GM11168 (cell line): ENCODE results near the gene CALCR.
"Not testable (repeated sequence)": the region's sequence is repeated elsewhere in the genome, so short reads cannot be mapped to it uniquely, and the experiment has no call there.

Source experiments
- in situ Hi-C: fragments of 300-500 bp; cut with MboI; formaldehyde crosslinking; loops from one replicate; pipeline ENCODE4 v1.12.0; 2022; ENCODE audit warnings: low sequenced_read_pairs; ENCODE audit not compliant: unreplicated experiment

CALCR gene

DNA sequence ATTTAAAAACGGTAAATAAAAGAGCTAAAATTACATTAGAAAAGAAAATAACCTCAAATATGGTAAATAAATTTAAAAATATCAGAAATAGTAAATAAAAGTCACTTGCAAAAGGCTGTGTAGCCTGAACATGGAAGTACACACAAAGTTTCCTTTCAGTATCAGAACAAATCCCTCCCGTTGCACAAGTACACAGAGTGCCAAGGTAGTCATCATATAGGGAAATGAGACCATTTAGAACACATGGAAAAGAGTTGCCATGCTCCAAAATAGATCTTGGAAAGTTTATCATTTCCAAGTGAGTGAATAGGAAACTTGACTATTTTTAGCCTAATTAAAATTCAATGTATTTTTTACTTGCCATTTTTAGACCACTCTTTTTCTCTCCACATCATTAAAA is 11.6 kb downstream of the CALCR start:
- in situ Hi-C loops = no loop called here

- in situ Hi-C loops = no loop called here
Observed at GRCh38 chr7:93562106-93562505, 12.4 kb downstream of the CALCR start.

DNA sequence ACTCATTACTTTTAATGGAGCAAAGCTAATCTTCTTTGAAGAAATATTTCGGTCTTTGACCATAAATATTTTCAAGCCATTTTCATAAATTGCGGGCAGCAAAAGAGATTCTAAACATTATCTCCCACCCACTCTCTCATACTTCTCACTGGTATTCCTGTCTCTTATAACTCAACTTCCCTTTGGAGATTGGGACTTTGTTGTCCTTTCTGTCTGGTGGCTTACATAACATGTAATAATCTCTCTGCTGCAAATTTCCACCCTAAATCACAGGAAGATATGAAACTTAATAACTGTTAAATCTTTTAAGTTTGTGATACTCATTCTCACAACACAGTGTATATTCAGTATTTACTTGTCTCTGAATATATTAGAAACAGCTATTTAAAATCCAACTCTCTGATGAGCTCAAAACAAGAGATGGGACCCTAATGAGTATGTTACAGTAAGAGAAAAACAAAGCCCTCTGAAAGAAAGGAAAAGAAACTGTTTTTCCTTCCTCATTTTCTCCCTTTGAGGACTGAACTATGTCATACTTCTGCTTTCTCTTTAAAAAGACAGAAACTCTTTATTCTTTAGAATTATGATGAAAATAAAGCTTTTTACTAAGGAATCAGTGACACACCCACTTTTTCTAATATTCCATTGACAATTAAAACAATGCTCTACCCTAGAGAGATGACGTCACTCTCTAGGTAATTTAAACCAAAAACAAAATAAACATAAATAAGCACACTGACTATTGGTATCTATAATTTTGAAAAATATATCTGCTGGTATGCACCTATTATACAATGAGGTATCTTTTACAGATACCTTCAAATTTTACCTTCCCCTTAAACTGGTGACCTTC is 14.7 kb downstream of the CALCR start:
- in situ Hi-C loops = loop anchor here (10.0 kb wide), 1 partner anchor 315 kb away; no protein-coding TSS in a partner anchor

DNA sequence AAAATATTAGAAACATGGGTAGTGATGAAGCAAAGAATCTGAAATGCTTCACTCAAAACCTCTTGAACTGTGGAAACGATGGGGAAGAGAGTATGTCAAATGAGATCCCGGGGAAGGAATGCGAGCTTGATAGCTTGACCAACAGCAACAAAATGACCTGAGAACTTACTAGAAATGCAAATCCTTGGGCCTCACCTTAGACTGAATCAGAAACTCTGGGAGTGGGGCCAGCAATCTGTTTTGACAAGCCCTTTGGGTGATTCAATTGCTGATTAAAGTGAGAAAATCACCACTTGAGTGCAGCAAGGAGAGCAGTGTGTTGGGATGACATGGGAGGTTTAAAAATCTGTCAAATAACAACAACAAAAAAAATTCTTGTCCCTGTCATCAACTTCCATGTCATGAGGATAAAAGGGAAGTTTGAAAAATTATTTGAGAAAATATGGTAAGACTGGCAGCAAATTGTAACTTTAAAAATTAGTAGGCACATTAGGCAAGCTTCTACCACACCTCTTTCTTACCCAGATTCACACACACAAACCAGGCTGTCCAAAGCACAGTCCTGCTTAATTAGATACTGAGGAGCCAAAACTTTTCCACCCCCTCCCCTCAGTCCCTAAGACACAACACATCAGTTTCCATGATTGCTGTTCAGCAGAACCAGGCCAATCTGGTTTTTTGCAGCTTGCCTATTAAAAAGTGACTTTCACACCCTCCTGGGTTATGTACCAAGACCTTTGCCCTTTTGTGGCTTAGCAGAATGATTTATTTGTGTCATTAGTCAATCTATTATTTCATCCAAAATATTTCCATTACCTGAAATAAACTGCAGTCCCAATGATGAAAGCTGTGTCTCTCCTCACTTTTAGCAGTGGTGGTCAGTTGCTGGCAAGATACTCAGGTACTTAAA is 15.6 kb downstream of the CALCR start:
- in situ Hi-C loops = loop anchor here (10.0 kb wide), 1 partner anchor 314 kb away; no protein-coding TSS in a partner anchor

DNA sequence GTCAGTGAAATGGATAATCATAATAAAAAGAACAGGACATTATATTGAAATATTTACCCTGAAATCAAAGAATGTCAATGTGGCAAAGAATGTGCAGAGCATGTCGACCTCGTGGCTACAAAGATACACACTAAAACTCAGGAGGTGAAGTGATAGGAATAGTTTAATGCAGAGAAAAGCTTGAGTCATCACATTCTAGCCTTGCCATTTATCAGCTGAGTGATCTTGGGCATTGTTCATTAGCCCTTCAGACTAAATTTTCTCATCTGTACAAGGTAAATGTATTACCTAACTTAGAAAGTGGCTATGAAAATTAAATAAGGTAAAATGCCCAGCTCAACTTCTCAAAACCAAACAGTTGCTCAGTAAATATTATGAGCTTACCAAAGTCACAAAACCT is 22.6 kb downstream of the CALCR start:
- in situ Hi-C loops = loop anchor here (10.0 kb wide), 1 partner anchor 307 kb away; no protein-coding TSS in a partner anchor

- in situ Hi-C loops = loop anchor here (10.0 kb wide), 1 partner anchor 306 kb away; no protein-coding TSS in a partner anchor
Observed at GRCh38 chr7:93551063-93551895, 23.2 kb downstream of the CALCR start.

- in situ Hi-C loops = no loop called here
Observed at GRCh38 chr7:93547716-93548115, 26.8 kb downstream of the CALCR start.

DNA sequence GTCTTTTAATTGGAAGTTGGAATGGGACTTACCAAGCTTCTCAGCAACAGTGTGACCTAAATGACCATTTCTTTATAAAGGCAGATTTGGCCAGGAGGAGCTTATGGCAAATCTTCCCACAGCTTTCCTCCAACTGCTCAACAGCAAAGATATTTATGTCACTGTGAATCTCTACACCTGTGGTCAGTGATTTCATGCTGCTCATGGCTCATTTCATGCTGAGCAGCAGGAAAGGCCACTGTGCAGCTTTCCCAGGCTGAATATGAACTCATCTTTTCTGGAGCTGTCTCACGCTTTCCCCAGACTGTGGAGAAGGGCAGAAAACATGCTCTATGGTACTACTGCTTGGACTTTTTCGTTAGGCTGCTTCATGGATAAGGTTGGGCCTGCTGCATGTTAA is 29.8 kb downstream of the CALCR start:
- in situ Hi-C loops = no loop called here

GRCh38 chr7:93538061-93538460 is 36.5 kb downstream of the CALCR start:
- in situ Hi-C loops = no loop called here

GRCh38 chr7:93535616-93536015 is 38.9 kb downstream of the CALCR start:
- in situ Hi-C loops = no loop called here

DNA sequence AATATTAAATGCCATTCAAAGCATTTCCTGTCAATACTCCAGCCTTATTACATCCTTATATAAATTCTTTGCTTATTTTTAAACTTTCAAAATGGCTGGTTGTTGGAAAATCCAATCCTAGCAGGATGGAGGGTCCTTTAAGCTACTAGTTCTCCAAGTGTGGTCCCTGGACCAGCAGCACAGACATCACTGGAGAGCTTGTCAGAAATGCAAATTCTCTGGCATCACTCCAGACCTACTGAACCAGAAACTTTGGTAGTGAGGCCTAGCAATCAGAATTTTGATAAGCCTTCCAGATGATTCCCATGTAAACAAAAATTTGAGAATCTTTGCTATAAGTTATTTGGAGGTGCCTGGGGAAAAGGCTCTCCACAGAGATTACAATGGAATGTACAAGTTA is 43.8 kb downstream of the CALCR start:
- in situ Hi-C loops = no loop called here

- in situ Hi-C loops = no loop called here
Observed at GRCh38 chr7:93516834-93517233, 57.7 kb downstream of the CALCR start.

DNA sequence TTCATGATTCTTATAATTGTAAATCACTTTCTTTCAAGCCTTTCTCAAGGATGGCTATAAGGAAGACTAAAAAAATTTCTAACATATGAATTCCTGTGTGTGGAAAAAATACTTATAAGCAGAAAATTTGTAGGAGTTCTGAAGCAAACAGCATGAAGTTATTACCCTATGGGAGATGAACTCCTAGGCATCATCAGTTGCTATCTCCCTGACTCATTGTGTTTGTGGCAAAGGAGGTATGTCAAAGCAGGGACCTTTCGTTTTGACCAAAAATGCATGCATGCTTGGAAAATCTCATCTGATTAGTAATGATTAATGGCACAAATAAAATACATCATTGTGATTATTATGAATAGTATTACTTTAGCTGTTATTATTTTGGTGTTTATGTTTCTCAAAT is 59.4 kb downstream of the CALCR start:
- in situ Hi-C loops = no loop called here

DNA sequence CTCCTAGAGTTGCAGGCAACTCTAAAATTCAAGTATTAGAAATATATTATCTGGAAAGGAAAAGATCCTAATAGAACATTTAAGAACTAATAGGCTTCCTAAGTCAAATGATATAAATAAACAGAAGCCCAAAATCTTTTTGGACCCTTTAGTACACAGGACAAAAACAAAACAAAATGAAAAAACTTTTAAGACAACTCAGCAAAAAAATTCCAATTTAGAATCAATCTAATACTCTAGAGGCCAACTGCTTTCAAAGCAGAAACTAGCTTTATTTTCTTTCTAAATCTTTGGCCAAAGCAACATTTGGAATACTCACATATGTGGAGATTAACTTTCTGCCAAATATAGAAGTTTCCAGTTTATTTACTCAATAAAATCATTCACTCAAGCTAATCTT is 65.2 kb downstream of the CALCR start:
- in situ Hi-C loops = no loop called here

DNA sequence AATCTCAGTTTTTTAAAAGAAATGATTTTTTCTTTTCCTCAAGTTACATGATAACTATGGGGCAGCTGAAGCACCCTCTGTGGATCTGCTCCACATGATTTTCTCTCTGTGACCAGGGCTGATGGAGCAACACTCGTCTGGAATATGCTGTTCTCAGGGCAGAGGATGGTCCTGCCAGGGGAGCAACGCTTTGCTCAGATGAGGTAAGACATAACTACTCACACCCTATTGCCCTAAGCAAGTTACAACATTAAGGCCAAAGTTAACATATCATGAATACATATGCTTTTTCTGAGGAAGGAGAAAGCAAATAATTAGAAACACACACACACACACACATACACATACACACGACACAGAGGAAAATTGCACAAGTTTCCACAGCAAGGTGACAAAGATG is 71.4 kb downstream of the CALCR start:
- in situ Hi-C loops = no loop called here

DNA sequence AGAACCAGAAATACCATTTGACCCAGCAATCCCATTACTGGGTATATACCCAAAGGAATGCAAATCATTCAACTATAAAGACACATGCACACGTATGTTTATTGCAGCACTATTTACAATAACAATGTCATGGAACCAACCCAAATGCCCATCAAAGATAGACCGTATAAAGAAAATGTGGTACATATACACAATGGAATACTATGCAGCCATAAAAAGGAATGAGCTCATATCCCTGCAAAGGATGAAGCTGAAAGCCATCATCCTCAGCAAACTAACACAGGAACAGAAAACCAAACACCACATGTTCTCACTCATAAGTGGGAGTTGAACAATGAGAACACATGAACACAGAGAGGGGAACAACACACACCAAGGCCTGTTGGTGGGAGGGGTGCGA is 82.7 kb downstream of the CALCR start:
- in situ Hi-C loops = not testable (repeated sequence)

DNA sequence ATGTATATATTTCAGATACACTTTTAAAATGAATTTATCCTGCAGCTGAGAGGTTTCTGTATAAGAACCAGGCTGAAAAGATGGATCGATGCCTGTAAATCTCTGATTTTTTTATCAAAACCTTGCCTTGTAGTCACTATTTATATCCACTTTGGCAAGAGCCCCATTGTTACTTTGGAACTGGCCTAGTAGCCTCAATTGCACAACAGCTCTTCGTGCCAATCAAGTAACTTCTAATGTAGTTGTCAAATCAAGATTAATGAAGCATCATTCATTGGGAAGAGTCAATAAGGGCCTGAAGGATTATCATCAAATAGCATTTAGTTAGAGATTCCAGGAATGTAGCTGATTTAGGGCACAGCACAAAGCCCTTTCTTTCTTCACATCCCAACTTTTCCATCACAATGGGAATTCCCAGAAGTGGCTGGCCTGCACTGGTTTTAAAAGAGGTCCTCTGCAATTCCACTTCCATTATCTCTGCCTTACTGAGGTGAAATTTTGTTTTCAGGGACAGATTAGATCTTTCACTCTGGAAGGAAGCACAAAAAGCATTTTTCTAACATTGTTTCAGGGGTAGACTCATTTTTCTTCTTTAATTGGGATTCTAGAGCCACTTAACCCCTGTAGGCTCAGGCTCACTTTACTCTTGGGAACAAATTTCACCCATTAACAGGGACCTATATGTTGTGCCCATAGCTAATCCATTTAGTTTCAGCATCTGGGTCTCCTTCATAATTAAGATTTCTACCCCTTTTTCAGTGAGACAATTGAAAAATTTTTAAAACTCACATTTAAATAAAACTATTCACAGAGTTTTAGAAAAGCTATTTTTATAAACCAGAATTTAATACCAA is 97.8 kb downstream of the CALCR start:
- in situ Hi-C loops = no loop called here

- in situ Hi-C loops = no loop called here
Observed at GRCh38 chr7:93475811-93476210, 98.7 kb downstream of the CALCR start.

DNA sequence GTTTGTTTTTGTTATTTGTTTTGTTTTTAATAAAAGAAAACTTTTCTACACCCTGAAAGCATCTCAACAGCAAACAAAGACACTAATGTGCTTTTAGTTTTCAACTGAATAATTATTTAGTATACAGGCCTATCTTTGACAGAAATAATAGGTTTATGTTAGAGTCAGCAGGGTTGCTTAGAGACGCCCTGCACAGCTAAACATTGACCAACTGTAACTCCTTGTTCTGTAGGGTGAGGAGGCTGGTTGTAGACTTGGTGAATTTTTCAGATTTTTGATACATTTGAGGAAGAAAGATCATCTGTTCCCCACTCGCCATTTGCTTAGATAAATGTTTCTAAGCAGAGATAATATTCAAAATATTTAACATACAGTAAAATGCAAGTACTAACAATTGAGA is 103.1 kb downstream of the CALCR start:
- in situ Hi-C loops = no loop called here
